Measurements from ENCODE around the gene TTC28.

TTC28 gene

GRCh38 chr22:28438183-28438768 lies 241.4 kb downstream of the TTC28 start:
- DNase-seq, result no peak

GRCh38 chr22:28435982-28436381 lies 243.7 kb downstream of the TTC28 start:
- DNase-seq, result no peak

GRCh38 chr22:28435140-28435768 lies 244.4 kb downstream of the TTC28 start:
- no peak for DNase-seq

- DNase-seq, result no peak
Measured at GRCh38 chr22:28430466-28431025, 249.1 kb downstream of the TTC28 start.

- DNase-seq, result no peak
Measured at GRCh38 chr22:28429711-28430110, 249.9 kb downstream of the TTC28 start.

- DNase-seq, result no peak
Measured at GRCh38 chr22:28428271-28428670, 251.4 kb downstream of the TTC28 start.

- no peak for DNase-seq
Measured at GRCh38 chr22:28426346-28427132, 253.1 kb downstream of the TTC28 start.

GRCh38 chr22:28425211-28425610 lies 254.4 kb downstream of the TTC28 start:
- no peak for DNase-seq

GRCh38 chr22:28424427-28425080 lies 255.1 kb downstream of the TTC28 start:
- DNase-seq, result no peak

- DNase-seq, result no peak
Measured at GRCh38 chr22:28419919-28420318, 259.7 kb downstream of the TTC28 start.

GRCh38 chr22:28418008-28418407 lies 261.6 kb downstream of the TTC28 start:
- DNase-seq, result no peak

- no peak for DNase-seq
Measured at GRCh38 chr22:28417431-28417830, 262.2 kb downstream of the TTC28 start.

- no peak for DNase-seq
Measured at GRCh38 chr22:28414913-28415312, 264.7 kb downstream of the TTC28 start.

- no peak for DNase-seq
Measured at GRCh38 chr22:28413612-28414399, 265.8 kb downstream of the TTC28 start.

GRCh38 chr22:28412109-28412508 lies 267.5 kb downstream of the TTC28 start:
- DNase-seq, result no peak

- DNase-seq, result no peak
Measured at GRCh38 chr22:28411125-28411524, 268.5 kb downstream of the TTC28 start.

- DNase-seq, result no peak
Measured at GRCh38 chr22:28410050-28410816, 269.4 kb downstream of the TTC28 start.

- DNase-seq, result no peak
Measured at GRCh38 chr22:28408709-28409108, 270.9 kb downstream of the TTC28 start.

- DNase-seq, result no peak
Measured at GRCh38 chr22:28407645-28408044, 272.0 kb downstream of the TTC28 start.

- DNase-seq, result no peak
Measured at GRCh38 chr22:28406246-28406645, 273.4 kb downstream of the TTC28 start.

GRCh38 chr22:28405588-28405987 lies 274.1 kb downstream of the TTC28 start:
- no peak for DNase-seq

GRCh38 chr22:28402539-28402938 lies 277.1 kb downstream of the TTC28 start:
- no peak for DNase-seq

All from SIG-M5 (cell line).